Fibroblast of mammary gland (primary cell): ENCODE results near the gene PKNOX1.
"Not testable (repeated sequence)": the region's sequence is repeated elsewhere in the genome, so short reads cannot be mapped to it uniquely, and the experiment has no call there.

Source experiments
- DNase-seq: peaks from one replicate; pipeline ENCODE4 v3.0.0-alpha.2; 2010; ENCODE audit warnings: low read depth
- H3K4me3 ChIP-seq: 2 replicates; pipeline ENCODE4 v1.5.1; 2011; ENCODE audit warnings: low read depth, mild to moderate bottlenecking, low read length, moderate library complexity; ENCODE audit not compliant: control insufficient read depth

Gene PKNOX1

DNA sequence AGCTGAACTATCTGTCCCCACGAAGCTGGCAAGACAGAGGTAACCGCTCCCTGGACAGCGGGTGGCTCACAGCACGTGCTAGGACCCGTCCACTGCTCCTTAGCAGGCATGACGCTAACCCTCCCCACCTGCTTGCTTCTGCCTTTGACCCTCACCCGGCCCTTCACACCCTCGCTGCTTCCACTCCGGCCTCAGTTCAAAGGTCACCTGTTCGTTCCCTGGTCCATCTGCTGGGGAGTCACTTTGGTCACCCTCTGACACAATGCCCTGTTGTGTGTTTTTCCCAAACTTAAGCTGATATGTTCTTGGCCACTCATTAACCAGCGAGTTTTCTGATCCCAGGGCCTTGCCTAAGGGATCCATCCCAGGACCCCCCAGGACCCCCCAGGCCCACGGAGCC is 93.7 kb downstream of the PKNOX1 start:
- not testable (repeated sequence) for H3K4me3 ChIP-seq, DNase-seq

DNA sequence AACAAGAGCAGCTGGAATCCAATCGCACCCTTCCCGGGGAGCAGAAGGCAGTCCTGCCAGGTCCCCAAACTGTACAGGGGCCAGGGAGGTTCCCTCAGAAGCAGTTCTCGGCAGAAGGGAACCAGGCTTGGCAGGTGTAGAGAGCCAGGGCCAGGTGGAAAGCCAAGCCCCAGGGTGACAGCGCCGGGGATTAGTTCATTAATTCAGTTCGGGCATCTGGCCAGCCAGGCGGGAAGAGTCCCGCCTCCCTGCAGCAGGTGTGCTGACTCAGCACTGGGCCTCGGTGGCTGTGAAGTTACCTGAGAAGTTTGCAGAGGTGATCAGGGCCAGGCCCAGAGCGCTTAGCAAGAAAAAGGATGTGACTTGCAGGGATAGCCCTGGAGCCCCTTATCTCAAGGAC is 95.3 kb downstream of the PKNOX1 start:
- not testable (repeated sequence) for H3K4me3 ChIP-seq, DNase-seq

DNA sequence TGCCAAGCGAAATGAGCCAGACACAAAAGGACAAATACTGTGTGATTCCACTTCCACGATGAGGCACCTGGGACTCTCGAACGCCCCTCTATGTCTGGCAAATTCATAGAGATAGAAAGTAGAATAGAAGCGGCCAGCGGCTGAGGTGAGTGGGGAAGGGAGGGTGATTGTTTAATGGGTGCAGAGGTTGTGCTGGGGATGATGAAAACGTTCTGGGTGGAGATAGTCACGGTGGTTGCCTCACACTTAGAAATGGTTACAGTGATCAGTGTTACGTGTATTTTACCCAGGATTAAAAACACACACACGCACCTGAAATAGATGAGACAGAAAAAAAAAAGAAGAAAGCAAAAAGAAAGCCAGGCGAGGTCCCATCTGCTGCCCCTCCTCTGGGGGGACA is 98.4 kb downstream of the PKNOX1 start:
- not testable (repeated sequence) for DNase-seq, H3K4me3 ChIP-seq

DNA sequence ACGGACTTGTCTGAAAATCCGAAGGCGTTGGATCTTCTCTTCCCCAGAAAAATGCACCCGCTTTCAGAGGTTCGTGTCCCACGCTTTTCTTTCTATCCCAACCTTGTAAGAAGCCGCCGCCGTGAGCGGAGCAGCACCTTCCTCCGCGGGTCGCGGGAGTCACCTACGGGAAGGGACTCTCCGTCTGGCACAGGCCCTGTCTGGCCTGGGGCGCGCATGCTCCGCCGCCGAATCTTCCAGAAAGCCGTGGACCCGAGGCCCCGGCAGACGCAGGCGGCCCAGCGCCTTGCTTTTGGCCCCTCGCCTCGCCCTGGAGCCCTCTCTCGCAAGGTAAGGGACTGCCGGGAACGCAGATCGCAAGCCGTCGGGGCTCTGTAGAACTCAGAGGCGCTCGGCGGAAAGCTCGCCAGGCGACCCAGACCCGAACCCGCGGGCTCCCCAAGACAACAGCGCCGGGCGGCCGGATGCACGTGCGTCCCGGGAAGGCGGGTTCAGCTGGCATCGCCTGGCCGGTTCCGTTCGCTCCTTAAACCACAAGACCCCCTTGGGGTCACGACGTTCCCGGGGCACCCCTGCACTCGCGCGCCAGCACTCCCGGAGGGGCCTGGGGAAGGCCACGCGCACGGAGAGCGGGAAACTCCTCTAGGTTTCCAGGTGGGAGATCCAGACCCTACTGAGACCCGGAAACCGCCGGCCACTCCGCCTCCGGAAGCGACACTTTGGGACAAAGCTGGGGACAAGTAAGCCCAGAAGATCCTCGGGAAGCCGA is 100.2 kb downstream of the PKNOX1 start:
- not testable (repeated sequence) for H3K4me3 ChIP-seq, DNase-seq

DNA sequence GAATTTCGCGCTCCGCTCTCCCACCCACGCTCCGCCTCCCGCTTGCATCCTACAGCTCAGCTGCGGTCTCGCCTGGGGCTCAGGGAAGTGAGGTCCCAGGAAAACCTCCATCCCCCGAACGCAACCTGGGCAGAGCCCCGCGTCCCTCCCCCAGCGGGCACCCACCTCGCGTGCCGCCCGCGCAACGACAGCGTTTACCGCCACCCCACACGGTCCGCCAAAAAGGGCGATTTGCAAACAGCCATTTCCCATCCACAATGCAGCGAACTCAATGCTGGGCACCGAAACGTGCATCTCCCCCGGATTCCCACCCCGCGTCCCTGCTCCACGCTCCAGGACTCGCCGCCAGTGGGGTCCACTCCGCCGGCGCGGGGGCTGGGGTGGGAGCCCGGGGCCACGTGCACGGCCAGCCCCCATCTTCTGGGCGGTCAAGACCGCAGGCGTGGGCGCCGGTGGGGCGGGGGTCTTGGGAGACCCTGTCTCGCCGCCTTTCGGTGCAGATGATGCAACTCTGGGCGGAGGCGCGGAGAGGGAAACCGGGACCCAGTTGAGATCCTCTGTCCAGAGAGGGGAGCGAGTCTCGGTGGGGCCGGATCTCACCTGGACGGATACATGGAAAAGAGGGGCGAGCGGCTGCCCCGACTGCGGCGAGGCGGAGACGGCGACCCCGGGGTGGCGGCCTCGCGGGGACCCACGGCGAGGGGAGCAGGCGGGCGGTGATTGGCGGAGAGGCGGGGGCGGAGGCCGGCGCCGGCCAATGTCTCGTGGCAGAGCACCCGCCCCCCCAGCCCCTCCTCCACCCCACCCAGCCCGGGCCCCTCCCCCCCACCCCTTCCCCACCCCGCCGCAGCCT is 101.0 kb downstream of the PKNOX1 start, which contains the start of gene CBS:
Gene CBS (minus strand): TSS at position 666 of the 853 bp plus-strand sequence. CDS start 3,642 bp downstream, outside the sequence.
- DNase-seq, H3K4me3 ChIP-seq: not testable (repeated sequence)

DNA sequence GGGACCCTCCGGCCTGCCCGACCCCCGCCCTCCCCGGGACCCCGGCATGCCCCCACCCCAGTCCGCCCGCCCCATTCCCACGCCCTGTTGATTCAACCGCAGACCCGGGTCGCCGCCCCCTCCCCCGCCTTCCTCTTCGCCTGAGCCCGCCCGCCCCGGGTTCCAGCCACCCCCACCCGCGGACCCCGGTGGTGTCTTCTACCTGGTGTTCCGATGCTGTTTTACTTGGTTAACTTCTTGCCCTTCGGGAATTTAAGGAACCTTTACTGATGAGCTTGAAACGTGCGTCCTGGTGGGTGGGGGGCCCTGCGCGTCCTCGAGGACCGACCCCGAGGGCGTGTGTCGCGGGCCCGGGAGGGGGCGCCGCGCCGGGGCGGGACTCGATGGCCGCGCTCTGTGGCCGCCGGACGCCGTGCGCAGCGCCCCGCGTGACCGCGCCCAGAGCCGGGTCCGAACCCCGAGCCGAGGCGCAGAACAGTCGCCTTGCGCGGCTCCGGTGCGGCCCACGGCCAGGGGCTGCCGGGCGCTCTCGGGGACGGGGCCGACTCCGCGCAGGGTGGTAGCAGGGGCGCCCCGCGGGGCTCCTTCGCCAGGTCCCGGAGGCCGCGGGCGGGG is 101.8 kb downstream of the PKNOX1 start:
- DNase-seq, H3K4me3 ChIP-seq: not testable (repeated sequence)

DNA sequence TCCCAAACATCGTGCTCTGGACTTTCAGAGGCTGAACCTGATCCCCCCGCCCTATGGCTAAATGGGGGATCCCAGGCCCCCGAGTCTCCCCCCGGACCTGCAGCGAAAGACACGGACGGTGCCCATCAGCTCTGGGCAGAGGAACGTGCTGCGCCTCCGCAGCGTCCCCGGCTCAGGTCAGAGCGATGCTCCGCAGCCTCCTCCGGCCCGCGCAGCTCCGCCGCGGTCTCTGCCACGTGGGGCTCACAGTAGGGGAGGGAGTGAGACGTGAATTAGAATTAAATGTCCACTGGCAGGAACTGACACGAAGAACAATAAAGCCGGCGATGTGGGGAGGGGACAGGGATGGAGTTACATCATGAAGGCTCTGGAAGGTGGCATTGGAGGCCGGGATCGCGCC is 102.3 kb downstream of the PKNOX1 start:
- DNase-seq, H3K4me3 ChIP-seq: not testable (repeated sequence)

DNA sequence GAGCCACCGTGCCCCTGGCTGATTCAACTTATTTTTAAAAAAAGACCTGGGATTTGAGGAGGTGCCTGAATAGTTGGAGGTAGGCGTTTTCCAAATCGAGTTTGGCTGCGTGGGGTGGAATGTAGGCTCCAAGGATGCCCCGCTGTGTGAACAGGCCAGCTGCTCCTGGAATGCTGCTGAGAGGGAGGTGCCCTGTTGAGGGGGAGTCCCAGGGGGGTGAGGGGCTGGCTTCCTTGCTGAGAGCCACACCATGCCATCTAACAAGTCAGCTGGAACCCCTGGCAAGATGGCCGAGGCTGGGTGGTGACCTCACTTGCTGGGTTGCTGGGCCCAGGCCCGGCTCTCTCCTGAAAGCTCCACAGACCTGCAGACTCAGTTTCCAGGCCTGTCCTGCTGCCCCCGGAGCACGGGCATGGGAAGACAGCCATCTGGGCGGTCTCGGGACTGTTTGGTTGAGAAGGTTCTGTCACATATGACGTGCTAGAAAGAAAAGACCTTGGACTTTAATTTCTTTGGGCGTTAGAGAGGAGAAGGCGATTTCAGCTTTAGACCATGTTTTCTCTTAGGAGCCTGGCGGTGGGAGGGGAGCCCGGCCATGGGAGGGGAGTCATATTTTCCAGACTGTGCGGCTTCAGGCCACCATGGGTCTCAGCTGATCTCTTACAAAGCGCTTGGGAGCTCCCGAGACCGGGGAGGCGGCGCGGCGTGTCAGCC is 108.4 kb downstream of the PKNOX1 start:
- DNase-seq, H3K4me3 ChIP-seq: not testable (repeated sequence)
